Ishikawa (cell line): ENCODE measurements around the gene IL1RAPL1.

Experiments used
- CEBPB ChIP-seq: IDR thresholded peaks from 2 replicates; pipeline ENCODE4 v1.6.1; 2012
- CREB1 ChIP-seq: IDR thresholded peaks from 2 replicates; pipeline ENCODE4 v1.6.1; 2012; ENCODE audit warnings: low read depth
- EGR1 ChIP-seq: IDR thresholded peaks from 2 replicates; pipeline ENCODE4 v1.6.1; 2012
- EP300 ChIP-seq: IDR thresholded peaks from 2 replicates; pipeline ENCODE4 v1.6.1; 2012; ENCODE audit warnings: borderline replicate concordance
- FOXM1 ChIP-seq: IDR thresholded peaks from 2 replicates; pipeline ENCODE4 v1.6.1; 2012; ENCODE audit warnings: low read depth, borderline replicate concordance
- NFIC ChIP-seq: IDR thresholded peaks from 2 replicates; pipeline ENCODE4 v1.6.1; 2012
- RAD21 ChIP-seq: IDR thresholded peaks from 2 replicates; pipeline ENCODE4 v1.6.1; 2012; ENCODE audit warnings: low read depth
- TAF1 ChIP-seq: IDR thresholded peaks from 2 replicates; pipeline ENCODE4 v1.6.1; 2012; ENCODE audit warnings: low read depth, mild to moderate bottlenecking
- TCF12 ChIP-seq: IDR thresholded peaks from 2 replicates; pipeline ENCODE4 v1.6.1; 2012; ENCODE audit warnings: low read depth
- TEAD4 ChIP-seq: IDR thresholded peaks from 2 replicates; pipeline ENCODE4 v1.6.1; 2012
- YY1 ChIP-seq: IDR thresholded peaks from 2 replicates; pipeline ENCODE4 v1.6.1; 2012; ENCODE audit warnings: low read depth
- ZBTB7A ChIP-seq: IDR thresholded peaks from 2 replicates; pipeline ENCODE4 v1.6.1; 2012; ENCODE audit warnings: low read depth
- TF ChIP-seq, protein P1 (sequence below): IDR thresholded peaks from 2 replicates; pipeline ENCODE4 v1.6.1; 2012
- TF ChIP-seq, protein P2 (sequence below): IDR thresholded peaks from 2 replicates; pipeline ENCODE4 v1.6.1; 2012
- TF ChIP-seq, protein P3 (sequence below): IDR thresholded peaks from 2 replicates; pipeline ENCODE4 v1.6.1; 2012; ENCODE audit warnings: low read depth, mild to moderate bottlenecking

IL1RAPL1 gene

DNA sequence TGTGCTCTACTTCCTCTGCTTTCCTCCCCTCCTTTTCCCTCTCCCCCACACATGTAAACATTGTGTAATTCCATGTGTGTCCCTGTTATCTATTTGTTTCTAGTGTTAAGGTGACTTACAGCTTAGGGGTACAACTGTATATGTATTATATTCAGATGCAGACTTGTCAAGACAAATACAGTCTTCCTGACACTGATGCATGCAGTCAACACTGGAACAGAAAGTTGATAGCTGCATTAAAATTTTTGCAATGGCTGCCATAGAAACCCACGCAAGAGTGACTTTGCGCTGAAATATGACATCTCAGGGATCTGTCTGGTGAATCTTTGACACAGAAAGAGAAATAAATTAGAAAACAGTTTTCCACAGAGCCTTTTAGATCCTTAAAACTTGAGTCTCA lies 656.7 kb downstream of the IL1RAPL1 start:
- TF ChIP-seq YY1 (no peak), TAF1 (no peak), TCF12 (no peak), EP300 (no peak), FOXM1 (no peak), TEAD4 (no peak), CEBPB (no peak), ZBTB7A (no peak), CREB1 (no peak)
- TF ChIP-seq, protein P1, sequence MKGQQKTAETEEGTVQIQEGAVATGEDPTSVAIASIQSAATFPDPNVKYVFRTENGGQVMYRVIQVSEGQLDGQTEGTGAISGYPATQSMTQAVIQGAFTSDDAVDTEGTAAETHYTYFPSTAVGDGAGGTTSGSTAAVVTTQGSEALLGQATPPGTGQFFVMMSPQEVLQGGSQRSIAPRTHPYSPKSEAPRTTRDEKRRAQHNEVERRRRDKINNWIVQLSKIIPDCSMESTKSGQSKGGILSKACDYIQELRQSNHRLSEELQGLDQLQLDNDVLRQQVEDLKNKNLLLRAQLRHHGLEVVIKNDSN = no peak
- TF ChIP-seq, protein P2, sequence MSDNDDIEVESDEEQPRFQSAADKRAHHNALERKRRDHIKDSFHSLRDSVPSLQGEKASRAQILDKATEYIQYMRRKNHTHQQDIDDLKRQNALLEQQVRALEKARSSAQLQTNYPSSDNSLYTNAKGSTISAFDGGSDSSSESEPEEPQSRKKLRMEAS = no peak
- TF ChIP-seq, protein P3, sequence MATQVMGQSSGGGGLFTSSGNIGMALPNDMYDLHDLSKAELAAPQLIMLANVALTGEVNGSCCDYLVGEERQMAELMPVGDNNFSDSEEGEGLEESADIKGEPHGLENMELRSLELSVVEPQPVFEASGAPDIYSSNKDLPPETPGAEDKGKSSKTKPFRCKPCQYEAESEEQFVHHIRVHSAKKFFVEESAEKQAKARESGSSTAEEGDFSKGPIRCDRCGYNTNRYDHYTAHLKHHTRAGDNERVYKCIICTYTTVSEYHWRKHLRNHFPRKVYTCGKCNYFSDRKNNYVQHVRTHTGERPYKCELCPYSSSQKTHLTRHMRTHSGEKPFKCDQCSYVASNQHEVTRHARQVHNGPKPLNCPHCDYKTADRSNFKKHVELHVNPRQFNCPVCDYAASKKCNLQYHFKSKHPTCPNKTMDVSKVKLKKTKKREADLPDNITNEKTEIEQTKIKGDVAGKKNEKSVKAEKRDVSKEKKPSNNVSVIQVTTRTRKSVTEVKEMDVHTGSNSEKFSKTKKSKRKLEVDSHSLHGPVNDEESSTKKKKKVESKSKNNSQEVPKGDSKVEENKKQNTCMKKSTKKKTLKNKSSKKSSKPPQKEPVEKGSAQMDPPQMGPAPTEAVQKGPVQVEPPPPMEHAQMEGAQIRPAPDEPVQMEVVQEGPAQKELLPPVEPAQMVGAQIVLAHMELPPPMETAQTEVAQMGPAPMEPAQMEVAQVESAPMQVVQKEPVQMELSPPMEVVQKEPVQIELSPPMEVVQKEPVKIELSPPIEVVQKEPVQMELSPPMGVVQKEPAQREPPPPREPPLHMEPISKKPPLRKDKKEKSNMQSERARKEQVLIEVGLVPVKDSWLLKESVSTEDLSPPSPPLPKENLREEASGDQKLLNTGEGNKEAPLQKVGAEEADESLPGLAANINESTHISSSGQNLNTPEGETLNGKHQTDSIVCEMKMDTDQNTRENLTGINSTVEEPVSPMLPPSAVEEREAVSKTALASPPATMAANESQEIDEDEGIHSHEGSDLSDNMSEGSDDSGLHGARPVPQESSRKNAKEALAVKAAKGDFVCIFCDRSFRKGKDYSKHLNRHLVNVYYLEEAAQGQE = no peak

DNA sequence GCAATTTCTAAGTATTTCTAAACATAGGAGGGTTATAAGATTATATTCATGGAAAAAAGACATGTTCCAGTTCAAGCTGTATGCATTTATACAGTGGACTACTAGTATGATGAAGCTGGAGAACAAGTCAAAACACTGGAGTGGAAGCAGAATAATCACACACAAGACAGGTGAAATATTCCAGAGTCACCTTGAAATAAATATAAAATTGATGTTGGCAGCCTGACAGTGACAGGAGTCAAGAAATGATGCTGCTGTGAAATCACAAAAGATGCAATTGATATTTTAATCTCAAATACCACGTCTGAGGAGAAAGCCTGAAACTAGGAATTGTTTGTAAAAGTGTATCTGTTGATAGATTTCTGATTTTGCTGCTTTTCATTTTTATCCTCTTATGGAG lies 667.3 kb downstream of the IL1RAPL1 start:
- TF ChIP-seq TEAD4 = no peak
- no peak for TF ChIP-seq TCF12
- TF ChIP-seq TAF1 = no peak
- TF ChIP-seq, protein P3 = no peak
- TF ChIP-seq ZBTB7A = no peak

DNA sequence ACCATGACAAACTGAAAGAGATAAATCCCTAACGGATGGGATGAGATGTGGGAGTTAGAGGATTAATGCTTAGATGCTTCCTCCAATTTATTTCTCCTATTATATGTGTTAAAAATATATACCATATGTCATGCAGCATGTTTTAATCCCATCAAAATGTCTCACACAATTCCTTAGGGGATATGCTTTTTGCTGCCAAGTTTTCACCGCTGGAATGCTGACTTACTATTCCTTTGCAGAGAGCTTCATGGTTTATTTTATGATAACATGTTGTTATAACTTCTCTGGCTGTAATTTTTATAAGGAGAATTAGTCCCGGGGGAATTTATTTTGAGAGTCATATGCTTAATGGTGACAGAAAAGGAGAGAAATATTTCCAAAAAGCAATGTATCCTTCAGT lies 670.3 kb downstream of the IL1RAPL1 start:
- TF ChIP-seq NFIC (no peak), CEBPB (no peak), TCF12 (no peak)
- TF ChIP-seq, protein P3 = no peak
- TF ChIP-seq, protein P1 = no peak

DNA sequence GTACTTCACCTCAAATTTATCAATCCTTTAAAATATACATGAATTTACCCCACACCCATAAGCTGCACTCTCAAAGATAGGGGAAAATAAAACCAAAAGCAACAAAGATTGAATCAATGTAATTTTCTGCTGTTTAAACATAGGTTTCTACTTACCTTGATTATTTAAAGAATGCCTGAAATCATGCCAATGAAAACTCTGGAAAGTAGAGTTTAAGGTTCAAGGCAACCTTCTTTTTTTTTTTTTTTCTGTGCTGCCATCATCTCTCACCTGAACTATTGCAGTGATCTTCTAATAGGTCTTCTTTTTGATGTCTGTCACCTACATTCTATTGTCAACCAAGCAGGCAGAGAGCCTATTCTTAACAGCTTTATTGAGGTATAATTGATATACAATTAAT lies 682.1 kb downstream of the IL1RAPL1 start:
- TF ChIP-seq CEBPB = no peak
- TF ChIP-seq YY1 = no peak
- no peak for TF ChIP-seq FOXM1
- TF ChIP-seq, protein P1 = no peak
- TF ChIP-seq TCF12 = no peak
- no peak for TF ChIP-seq TEAD4
- TF ChIP-seq, protein P3 = no peak
- TF ChIP-seq, protein P2 = no peak
- no peak for TF ChIP-seq ZBTB7A
- no peak for TF ChIP-seq TAF1
- TF ChIP-seq RAD21 = no peak
- no peak for TF ChIP-seq CREB1
- no peak for TF ChIP-seq NFIC
- no peak for TF ChIP-seq EGR1
- TF ChIP-seq EP300 = no peak
